OCI-LY3 (cell line): ENCODE data around the gene G0S2.
A peak's percentile ranks its signal among the peaks of the same experiment; 100 is the strongest.

ENCODE experiments used
- H2AFZ ChIP-seq: fragments of 200-600, 300-600 bp; shearing (Covaris generic); 2 replicates; pipeline ENCODE4 v1.6.0; 2014; ENCODE audit warnings: antibody characterized with exemption, low read depth, low read length
- H3K27ac ChIP-seq: fragments of 200-600, 300-600 bp; sonication (generic); 2 replicates; pipeline ENCODE4 v1.5.1; 2014; ENCODE audit warnings: mild to moderate bottlenecking, low read length, moderate library complexity, mixed read lengths
- H3K27me3 ChIP-seq: fragments of 200-600, 300-600 bp; sonication (generic); 2 replicates; pipeline ENCODE4 v1.6.1; 2014; ENCODE audit warnings: low read depth, low read length, mixed read lengths
- H3K36me3 ChIP-seq: fragments of 200-600, 300-600 bp; sonication (generic); replicated peaks from 2 replicates; pipeline ENCODE3; 2014; ENCODE audit warnings: low read depth, low read length, mixed read lengths
- H3K4me1 ChIP-seq: fragments of 300-600, 200-600 bp; sonication (generic); 2 replicates; pipeline ENCODE4 v1.6.1; 2014; ENCODE audit warnings: low read length, mixed read lengths
- H3K4me2 ChIP-seq: fragments of 200-600, 300-600 bp; sonication (generic); 2 replicates; pipeline ENCODE4 v1.6.1; 2014; ENCODE audit warnings: low read length, mixed read lengths
- H3K4me3 ChIP-seq: fragments of 300-600, 200-600 bp; sonication (generic); 2 replicates; pipeline ENCODE4 v1.5.1; 2014; ENCODE audit warnings: antibody characterized with exemption, mild to moderate bottlenecking, low read length, moderate library complexity
- H3K79me2 ChIP-seq: fragments of 300-600, 200-600 bp; shearing (Covaris generic); 2 replicates; pipeline ENCODE4 v1.6.1; 2014; ENCODE audit warnings: mild to moderate bottlenecking, low read length, mixed read lengths
- H3K9ac ChIP-seq: fragments of 300-600, 200-600 bp; shearing (Covaris generic); 2 replicates; pipeline ENCODE4 v1.6.0; 2014; ENCODE audit warnings: mild to moderate bottlenecking, low read length, moderate library complexity
- H3K9me3 ChIP-seq: fragments of 200-600, 300-600 bp; shearing (Covaris generic); 2 replicates; pipeline ENCODE4 v1.6.1; 2014; ENCODE audit warnings: low read length, mixed read lengths; ENCODE audit not compliant: insufficient read depth
- H4K20me1 ChIP-seq: fragments of 200-600, 300-600 bp; sonication (generic); 2 replicates; pipeline ENCODE4 v1.6.1; 2016; ENCODE audit warnings: low read length, mixed read lengths; ENCODE audit not compliant: insufficient read depth
- CTCF ChIP-seq: fragments of 200-600, 300-600 bp; sonication (generic); IDR thresholded peaks from 2 replicates; pipeline ENCODE4 v1.5.1; 2014; ENCODE audit warnings: antibody characterized with exemption, low read length, low read depth
- EZH2phosphoT487 ChIP-seq: fragments of 200-600 bp; shearing (Covaris generic); IDR thresholded peaks from 2 replicates; pipeline ENCODE4 v1.6.1; 2018; ENCODE audit warnings: antibody characterized with exemption, mixed run types, low read depth

The G0S2 gene

GRCh38 chr1:209646558-209646957 is 28.7 kb upstream of the G0S2 start:
- no peak for TF ChIP-seq EZH2phosphoT487
- peak; percentile 26; the same call in 1 of the 2 replicates for TF ChIP-seq CTCF
- no peaks in the 10 kb centered on the region for H3K36me3 ChIP-seq
- H4K20me1 ChIP-seq: no peaks in the 10 kb centered on the region
- no peak overlapping the region for H3K27ac ChIP-seq
- no peaks in the 10 kb centered on the region for H3K79me2 ChIP-seq
- no peaks in the 10 kb centered on the region for H3K27me3 ChIP-seq
- no peak overlapping the region for H3K4me2 ChIP-seq
- no peak overlapping the region for H3K4me3 ChIP-seq
- no peak overlapping the region for H2AFZ ChIP-seq
- H3K4me1 ChIP-seq: peaks cover 15% of the 10 kb centered on the region
- no peak overlapping the region for H3K9ac ChIP-seq
- H3K9me3 ChIP-seq: no peaks in the 10 kb centered on the region

GRCh38 chr1:209647156-209647555 is 28.1 kb upstream of the G0S2 start:
- Histone ChIP-seq H3K9me3 (no peaks in the 10 kb centered on the region), H3K4me1 (peaks cover 17% of the 10 kb centered on the region), H3K4me3 (no peak overlapping the region), H2AFZ (no peak overlapping the region), H3K9ac (no peak overlapping the region), H3K79me2 (no peaks in the 10 kb centered on the region), H3K27me3 (no peaks in the 10 kb centered on the region), H4K20me1 (no peaks in the 10 kb centered on the region), H3K4me2 (no peak overlapping the region), H3K36me3 (no peaks in the 10 kb centered on the region), H3K27ac (no peak overlapping the region)
- TF ChIP-seq CTCF (no peak), EZH2phosphoT487 (no peak)

GRCh38 chr1:209648346-209648745 is 26.9 kb upstream of the G0S2 start:
- H3K4me2 ChIP-seq: no peak overlapping the region
- H3K4me1 ChIP-seq: peaks cover 29% of the 10 kb centered on the region
- no peaks in the 10 kb centered on the region for H3K79me2 ChIP-seq

GRCh38 chr1:209648931-209649776 is 26.1 kb upstream of the G0S2 start:
- Histone ChIP-seq H3K4me3 (no peak overlapping the region), H3K9me3 (no peaks in the 10 kb centered on the region), H3K9ac (no peak overlapping the region), H4K20me1 (no peaks in the 10 kb centered on the region), H3K4me1 (peaks cover 37% of the 10 kb centered on the region), H3K36me3 (no peaks in the 10 kb centered on the region), H3K27ac (no peak overlapping the region), H3K79me2 (no peaks in the 10 kb centered on the region), H3K27me3 (no peaks in the 10 kb centered on the region), H3K4me2 (no peak overlapping the region), H2AFZ (no peak overlapping the region)
- no peak for TF ChIP-seq EZH2phosphoT487

More at GRCh38 chr1:209648346-209648745, 26.9 kb upstream of the G0S2 start:
- H3K9me3 ChIP-seq: no peaks in the 10 kb centered on the region
- no peak overlapping the region for H2AFZ ChIP-seq
- H3K9ac ChIP-seq: no peak overlapping the region
- no peak overlapping the region for H3K4me3 ChIP-seq
- H4K20me1 ChIP-seq: no peaks in the 10 kb centered on the region
- H3K36me3 ChIP-seq: no peaks in the 10 kb centered on the region
- TF ChIP-seq CTCF: no peak
- no peak overlapping the region for H3K27ac ChIP-seq
- no peaks in the 10 kb centered on the region for H3K27me3 ChIP-seq
